ENCODE results near the gene DDX11. TPM values are rescaled to one million over a fixed set of nuclear protein-coding genes. Genes with fewer than 3 reads are reported as not detected.
A peak's percentile ranks its signal among the peaks of the same experiment; 100 is the strongest.
"Not testable (repeated sequence)": the region's sequence is repeated elsewhere in the genome, so short reads cannot be mapped to it uniquely, and the experiment has no call there.

The DDX11 gene
- total RNA-seq, 1 donor from 2014 or later, result 5.1 TPM

DNA sequence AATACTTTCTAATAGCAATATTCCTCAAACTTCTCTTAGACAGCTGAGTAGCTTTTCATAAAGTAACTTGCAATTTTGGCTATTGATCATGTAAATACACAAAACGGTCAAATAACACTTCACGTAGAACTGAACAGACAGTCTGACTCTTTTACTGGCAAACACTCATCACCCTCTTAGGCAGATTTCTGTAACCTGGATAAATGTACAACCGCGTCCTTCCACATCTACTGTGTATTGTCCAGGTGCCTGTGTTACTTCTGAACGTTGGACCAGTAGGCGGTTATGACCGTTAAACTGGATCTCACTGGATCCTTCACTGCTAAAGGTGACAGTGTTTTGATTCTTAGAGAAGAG is 43.2 kb downstream of the DDX11 start:
- Histone ChIP-seq H3K27me3 (ENCODE audit: low read depth) (peaks cover 61% of the 10 kb centered on the region), H3K4me3 (peak overlapping the region; percentile 66), H3K4me1 (peaks cover 27% of the 10 kb centered on the region)
- H3K36me3 ChIP-seq; H3K27ac ChIP-seq (replicated peaks); intact Hi-C loops (cut with micrococcal nuclease); H3K9me3 ChIP-seq (replicated peaks); DNase-seq: not testable (repeated sequence)

DNA sequence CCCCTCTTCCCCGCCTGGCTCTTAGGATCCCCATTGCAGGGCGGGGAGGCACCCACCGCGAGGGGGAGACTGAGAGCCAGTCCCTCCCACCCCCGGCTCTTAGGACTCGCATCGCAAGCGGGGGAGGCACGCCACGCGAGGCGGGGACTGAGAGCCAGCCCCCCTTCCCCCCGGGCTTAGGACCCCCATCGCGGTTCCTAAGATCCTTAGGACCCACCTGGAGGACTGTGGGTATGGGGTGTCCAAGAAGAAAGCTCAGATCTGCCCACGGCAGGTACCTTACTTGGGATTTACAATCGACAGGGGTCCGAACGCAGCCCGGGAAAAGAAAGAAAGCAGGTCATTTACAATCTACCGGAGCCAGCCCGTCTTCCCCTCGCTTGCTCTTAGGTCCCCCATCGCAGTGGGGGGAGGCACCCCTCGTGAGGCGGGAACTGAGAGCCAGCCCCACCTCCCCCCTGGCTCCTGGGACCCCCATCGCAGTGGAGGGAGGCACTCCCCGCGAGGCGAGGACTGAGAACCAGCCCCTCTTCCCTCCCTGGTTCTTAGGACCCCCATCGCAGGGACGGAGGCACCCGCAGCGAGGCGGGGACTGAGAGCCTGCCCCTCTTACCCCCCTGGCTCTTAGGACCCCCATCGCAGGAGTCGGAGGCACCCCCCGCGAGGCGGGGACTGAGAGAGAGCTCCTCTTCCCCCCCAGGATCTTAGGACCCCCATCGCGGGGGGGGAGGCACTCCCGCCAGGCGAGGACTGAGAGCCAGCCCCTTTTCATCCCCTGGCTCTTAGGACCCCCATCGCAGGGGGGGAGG is 43.7 kb downstream of the DDX11 start:
- Histone ChIP-seq H3K27ac (replicated peaks) (no peak overlapping the region), H3K9me3 (replicated peaks) (no peaks in the 10 kb centered on the region), H3K4me1 (peaks cover 27% of the 10 kb centered on the region), H3K36me3 (no peaks in the 10 kb centered on the region), H3K4me3 (peak overlapping the region; percentile 66), H3K27me3 (ENCODE audit: low read depth) (peaks cover 61% of the 10 kb centered on the region)
- DNase-seq, result no peak
- TF ChIP-seq, protein P1, sequence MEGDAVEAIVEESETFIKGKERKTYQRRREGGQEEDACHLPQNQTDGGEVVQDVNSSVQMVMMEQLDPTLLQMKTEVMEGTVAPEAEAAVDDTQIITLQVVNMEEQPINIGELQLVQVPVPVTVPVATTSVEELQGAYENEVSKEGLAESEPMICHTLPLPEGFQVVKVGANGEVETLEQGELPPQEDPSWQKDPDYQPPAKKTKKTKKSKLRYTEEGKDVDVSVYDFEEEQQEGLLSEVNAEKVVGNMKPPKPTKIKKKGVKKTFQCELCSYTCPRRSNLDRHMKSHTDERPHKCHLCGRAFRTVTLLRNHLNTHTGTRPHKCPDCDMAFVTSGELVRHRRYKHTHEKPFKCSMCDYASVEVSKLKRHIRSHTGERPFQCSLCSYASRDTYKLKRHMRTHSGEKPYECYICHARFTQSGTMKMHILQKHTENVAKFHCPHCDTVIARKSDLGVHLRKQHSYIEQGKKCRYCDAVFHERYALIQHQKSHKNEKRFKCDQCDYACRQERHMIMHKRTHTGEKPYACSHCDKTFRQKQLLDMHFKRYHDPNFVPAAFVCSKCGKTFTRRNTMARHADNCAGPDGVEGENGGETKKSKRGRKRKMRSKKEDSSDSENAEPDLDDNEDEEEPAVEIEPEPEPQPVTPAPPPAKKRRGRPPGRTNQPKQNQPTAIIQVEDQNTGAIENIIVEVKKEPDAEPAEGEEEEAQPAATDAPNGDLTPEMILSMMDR (IDR thresholded peaks at IDR 0.05; ENCODE audit: borderline replicate concordance), result peak; percentile 68
- intact Hi-C loops (cut with micrococcal nuclease), result no loop called here

DNA sequence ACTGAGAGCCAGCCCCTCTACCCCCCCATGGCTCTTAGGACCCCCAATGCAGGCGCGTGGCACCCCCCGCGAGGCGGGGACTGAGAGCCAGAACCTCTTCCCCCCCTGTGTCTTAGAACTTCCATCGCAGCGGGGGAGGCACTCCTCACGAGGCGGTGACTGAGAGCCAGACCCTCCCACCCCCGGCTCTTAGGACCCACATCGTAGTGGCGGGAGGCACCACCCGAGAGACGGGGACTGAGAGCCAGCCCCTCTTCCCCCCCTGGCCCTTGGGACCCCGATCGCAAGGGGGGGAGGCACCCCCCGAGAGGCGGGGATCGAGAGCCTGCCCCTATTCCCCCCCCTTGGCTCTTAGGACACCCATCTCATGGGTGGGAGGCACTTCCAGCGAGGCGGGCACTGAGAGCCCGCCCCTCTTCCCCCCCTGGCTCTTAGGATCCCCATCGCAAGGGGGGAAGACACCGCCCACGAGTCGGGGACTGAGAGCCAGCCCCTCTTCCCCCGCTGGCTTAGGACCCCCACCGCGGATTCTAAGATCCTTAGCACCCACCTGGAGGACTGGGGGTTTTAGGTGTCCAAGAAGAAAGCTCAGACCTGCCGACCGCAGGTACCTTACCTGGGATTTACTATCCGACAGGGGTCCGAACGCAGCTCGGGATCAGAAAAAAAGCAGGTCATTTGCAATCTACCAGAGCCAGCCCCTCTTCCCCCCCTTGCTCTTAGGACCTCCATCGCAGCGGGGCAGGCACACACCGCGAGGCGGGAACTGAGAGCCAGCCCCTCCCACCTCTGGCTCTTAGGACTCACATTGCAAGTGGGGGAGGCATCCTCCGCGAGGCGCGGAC is 44.9 kb downstream of the DDX11 start:
- Histone ChIP-seq H3K4me3 (peak overlapping the region; percentile 66), H3K4me1 (peaks cover 27% of the 10 kb centered on the region), H3K27ac (replicated peaks) (no peak overlapping the region), H3K9me3 (replicated peaks) (no peaks in the 10 kb centered on the region), H3K27me3 (ENCODE audit: low read depth) (peaks cover 56% of the 10 kb centered on the region), H3K36me3 (no peaks in the 10 kb centered on the region)
- intact Hi-C loops (cut with micrococcal nuclease), result no loop called here
- TF ChIP-seq, protein P1 (IDR thresholded peaks at IDR 0.05; ENCODE audit: borderline replicate concordance), result no peak
- no peak for DNase-seq

DNA sequence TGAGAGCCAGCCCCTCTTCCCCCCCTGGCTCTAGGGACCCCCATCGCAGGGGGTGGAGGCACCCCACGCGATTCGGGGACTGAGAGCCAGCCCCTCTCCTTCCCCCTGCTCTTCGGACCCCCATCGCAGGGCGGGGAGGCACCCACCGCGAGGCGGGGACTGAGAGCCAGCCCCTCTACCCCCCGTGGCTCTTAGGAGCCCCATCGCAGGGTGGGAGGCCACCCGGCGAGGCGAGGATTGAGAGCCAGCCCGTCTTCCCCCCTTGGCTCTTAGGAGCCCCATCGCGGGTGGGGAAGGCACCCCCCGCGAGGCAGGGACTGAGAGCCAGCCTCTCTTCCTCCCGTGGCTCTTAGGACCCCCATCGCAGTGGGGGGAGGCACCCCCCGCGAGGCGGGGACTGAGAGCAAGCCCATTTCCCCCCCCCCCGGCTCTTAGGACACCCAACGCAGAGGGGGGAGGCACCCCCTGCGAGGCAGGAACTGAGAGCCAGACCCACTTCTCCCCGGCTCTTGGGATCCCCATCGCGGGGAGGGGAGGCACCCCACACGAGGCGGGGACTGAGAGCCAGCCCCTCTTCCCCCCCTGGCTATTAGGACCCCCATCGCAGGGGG is 45.6 kb downstream of the DDX11 start:
- Histone ChIP-seq H3K27me3 (ENCODE audit: low read depth) (peaks cover 52% of the 10 kb centered on the region), H3K9me3 (replicated peaks) (no peaks in the 10 kb centered on the region), H3K4me1 (peaks cover 27% of the 10 kb centered on the region), H3K36me3 (no peaks in the 10 kb centered on the region), H3K27ac (replicated peaks) (no peak overlapping the region), H3K4me3 (peak overlapping the region; percentile 66)
- TF ChIP-seq, protein P1 (IDR thresholded peaks at IDR 0.05; ENCODE audit: borderline replicate concordance), result no peak
- intact Hi-C loops (cut with micrococcal nuclease), result no loop called here
- DNase-seq, result no peak

DNA sequence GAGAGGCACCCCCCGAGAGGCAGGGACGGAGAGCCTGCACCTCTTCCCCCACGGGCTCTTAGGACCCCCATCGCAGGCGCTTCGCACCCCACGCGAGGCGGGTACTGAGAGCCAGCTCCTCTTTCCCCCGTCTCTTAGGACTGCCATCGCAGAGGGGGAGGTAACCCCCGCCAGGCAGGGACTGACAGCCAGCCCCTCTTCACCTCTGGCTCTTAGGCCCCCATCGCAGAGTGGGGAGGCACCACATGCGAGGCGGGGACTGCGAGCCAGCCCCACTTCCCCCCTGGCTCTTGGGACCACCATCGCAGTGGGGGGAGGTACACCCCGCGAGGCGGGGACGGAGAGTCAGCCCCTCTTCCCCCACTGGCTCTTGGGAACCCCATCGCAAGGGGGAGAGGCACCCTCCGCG is 46.1 kb downstream of the DDX11 start:
- no peak overlapping the region for H3K4me3 ChIP-seq
- H3K27me3 ChIP-seq (ENCODE audit: low read depth), result peaks cover 47% of the 10 kb centered on the region
- TF ChIP-seq, protein P1 (IDR thresholded peaks at IDR 0.05; ENCODE audit: borderline replicate concordance), result no peak
- H3K9me3 ChIP-seq (replicated peaks), result no peaks in the 10 kb centered on the region
- peaks cover 27% of the 10 kb centered on the region for H3K4me1 ChIP-seq
- H3K36me3 ChIP-seq, result no peaks in the 10 kb centered on the region
- H3K27ac ChIP-seq (replicated peaks), result no peak overlapping the region
- intact Hi-C loops (cut with micrococcal nuclease), result no loop called here
- no peak for DNase-seq

All from left ventricle myocardium inferior (tissue), 1 donor.